CD4-positive, alpha-beta T cell treated with Interleukin-6 for 4 hours (primary cell): ENCODE measurements around the gene IL10.

Experiments used
- DNase-seq: peaks from one replicate; pipeline ENCODE4 v3.0.0-alpha.2; 2020; ENCODE audit warnings: mixed read lengths

The IL10 gene

DNA sequence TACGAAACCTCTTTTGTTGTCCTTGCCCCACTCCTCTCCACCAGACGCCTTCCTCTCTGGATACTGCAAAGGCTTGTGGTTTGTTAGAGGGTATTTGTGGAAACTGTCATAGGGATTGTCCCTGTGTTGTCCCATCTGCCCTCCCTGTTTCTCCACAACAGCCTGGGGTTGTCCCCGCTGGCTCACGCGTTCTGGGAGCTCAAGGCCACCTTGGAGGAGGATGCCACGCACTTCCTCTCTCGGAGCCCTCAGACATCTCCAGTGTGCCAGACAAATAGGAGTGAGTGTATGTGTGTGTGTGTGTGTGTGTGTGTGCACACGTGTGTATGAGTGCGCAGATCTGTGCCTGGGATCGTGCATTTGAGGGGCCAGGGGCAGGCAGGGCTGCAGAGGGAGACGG is 39.3 kb downstream of the IL10 start:
- no peak for DNase-seq

DNA sequence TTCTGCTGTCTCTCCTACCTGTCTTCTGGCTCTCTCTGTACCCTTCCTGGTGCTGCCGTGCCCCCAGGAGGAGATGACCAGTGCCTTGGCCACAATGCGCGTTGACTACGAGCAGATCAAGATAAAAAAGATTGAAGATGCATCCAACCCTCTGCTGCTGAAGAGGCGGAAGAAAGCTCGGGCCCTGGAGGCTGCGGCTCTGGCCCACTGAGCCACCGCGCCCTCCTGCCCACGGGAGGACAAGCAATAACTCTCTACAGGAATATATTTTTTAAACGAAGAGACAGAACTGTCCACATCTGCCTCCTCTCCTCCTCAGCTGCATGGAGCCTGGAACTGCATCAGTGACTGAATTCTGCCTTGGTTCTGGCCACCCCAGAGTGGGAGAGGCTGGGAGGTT is 39.8 kb downstream of the IL10 start:
- no peak for DNase-seq

DNA sequence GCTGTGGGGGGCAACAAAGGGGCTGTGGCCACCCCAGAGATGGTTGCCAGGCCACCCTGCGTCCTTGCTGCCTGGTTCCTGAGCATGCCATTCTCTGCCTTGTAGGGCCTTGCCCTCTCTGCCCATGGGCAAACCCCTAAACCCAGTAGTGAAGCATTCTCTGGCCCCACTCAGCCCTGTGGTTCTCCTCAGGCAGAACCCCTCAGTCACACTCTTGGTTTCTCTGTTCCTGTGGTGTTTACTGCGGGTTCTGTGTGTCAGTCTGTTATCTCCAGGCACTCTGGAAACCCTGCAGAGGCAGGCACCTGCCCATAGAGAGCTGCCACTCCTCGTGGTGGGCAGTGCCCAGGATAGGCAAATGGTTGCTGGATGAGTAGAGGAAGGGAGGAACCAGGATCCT is 42.8 kb downstream of the IL10 start:
- no peak for DNase-seq

DNA sequence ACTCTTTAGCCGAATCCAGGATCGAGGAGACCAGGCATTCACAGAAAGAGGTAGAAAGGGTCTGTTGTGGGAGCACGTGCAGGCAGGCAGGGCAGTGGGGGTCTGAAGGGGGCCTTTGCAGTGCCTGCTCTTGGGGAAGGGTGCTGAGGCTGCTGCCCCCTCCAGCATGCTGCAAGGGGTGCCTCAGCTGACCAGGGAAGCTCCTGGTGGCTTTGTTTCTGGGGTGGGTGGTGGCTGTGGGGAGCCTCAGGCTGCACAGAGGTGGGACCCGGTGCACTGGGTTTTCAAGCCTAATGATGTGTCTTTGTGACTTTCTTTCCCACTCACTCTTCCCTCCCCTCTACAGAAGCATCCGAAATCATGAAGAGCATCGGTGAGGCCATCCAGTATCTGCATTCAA is 43.2 kb downstream of the IL10 start:
- no peak for DNase-seq

DNA sequence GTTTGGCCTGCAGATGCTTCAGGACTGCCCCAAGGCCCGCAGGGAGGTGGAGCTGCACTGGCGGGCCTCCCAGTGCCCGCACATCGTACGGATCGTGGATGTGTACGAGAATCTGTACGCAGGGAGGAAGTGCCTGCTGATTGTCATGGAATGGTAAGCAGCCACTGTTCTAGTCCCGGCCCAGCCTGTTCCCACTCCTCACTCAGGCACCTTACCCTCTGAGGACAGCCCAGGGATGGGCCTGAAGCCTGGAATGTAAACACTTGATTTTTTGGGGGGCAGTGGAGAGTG is 43.7 kb downstream of the IL10 start:
- DNase-seq: no peak

DNA sequence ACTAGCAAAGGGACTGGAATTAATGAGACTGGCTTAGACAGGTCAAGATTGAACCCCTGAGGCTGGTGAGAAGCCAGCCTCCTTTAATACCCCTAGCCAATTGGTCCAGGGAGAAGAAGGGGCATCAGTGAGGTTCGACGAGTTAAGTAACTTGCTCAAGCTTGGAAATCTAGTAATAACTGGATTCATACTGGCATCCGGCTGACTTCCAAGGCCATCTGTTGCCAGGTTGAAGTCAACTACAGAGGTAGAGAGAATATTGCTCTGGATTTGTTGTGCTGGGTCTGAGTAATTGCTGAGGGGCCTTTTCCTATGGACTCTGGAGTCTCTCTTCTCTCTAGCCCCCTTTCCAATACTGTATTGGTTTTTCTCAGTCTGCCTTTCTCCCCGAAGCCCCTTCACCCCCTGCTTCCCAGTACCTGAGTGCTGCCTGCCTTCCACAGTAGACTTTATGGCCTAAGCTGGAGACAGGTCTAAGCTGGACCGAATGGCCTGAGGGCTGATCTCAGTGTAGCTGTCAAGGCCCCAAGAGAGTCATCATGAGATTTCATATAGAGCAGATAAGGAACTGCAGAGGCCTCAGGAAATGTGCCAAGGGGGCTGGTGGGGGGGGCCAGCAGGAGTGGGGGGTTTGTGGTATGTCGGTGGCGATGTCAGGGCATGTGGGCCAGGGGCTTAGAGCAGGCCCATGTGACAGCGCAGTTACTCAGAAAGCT is 44.2 kb downstream of the IL10 start:
- DNase-seq: no peak

DNA sequence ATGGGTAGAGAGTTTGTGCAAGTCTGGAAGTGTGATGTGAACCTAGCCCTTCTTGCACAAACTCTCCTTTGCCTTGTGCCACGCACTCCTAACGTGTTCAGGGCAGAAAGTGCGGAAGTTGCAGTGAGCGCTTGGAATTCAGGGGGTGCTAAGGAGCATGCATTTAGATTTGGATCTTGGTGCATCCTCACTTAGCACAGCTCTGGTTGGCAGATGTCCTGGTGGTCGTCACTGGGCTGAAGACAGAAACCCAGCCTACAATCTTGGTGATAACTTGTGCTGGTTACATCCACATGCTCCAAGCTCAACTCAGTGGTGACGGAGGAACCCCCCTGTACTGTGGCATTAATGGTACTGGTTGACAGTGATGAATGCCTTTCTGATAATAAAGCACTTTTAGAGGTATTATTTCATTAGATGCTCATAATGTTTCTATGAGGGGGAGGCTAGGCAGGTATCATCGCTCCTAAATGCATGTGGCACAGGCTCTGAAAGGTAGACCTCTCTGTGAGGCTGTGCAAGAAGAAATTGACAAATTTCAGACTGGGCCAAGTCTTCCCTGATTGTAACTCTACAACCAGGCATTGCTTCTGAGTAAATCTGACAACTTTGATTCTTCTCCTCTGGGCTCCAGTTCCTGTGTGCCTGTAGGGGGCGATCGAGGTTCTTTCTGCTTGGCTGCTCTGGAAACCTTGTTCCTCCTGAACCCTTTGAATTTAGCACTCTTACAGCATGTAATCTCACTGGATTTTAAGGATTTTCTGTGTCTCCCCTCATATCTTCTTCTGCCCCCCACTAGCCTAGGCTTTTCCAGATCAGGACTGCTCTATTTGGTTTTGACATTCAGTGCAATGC is 47.0 kb downstream of the IL10 start:
- peak; percentile 76 for DNase-seq

DNA sequence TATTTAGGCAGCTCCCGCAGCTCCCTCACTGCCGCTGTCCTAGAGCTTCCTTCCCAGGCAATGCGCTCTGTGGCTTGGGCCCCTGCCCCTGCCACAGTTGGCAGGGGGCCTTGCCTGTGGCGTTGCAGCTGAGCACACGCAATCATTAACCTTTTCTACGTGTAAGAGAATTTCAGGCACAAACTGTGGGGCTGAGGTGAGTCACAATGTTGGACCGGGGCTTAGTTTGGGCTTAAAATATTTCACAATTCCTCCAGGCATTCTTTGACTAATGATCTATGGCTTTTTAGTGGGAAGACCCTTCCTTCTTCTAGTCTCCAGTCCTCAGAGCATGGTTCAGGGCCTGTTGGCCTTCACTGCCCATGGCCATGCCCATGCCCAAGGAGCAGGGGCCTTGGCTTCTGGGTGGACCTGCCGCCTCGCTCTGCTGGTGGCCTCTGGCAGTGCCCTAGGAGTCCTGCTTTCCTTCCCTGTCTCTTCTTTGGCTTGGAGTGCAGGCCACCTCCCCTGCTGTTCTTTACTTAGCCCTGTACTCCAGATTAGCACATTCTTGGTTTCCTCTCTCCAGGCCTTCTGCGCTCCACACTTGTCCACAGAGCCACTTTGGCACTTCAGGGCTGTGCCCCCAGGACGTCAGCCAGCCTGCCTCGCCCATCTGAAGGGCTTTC is 48.4 kb downstream of the IL10 start:
- DNase-seq: no peak

DNA sequence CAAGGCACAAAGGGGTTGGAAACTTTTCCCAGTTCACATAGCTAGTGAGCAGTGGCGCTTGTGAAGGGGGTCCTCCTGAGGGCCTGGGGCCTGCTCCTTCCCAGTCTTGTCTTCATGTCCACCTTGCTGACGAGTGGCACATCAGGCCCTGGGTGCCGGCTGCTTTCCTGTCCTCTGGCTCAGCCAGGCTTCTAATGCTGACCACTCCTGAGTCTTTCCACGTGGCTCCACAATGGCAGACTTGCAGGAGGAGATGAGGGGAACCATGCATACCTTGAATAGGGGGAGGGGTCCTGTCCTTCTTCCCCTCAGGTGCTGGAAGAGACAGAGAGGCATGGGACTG is 48.9 kb downstream of the IL10 start:
- DNase-seq: no peak

DNA sequence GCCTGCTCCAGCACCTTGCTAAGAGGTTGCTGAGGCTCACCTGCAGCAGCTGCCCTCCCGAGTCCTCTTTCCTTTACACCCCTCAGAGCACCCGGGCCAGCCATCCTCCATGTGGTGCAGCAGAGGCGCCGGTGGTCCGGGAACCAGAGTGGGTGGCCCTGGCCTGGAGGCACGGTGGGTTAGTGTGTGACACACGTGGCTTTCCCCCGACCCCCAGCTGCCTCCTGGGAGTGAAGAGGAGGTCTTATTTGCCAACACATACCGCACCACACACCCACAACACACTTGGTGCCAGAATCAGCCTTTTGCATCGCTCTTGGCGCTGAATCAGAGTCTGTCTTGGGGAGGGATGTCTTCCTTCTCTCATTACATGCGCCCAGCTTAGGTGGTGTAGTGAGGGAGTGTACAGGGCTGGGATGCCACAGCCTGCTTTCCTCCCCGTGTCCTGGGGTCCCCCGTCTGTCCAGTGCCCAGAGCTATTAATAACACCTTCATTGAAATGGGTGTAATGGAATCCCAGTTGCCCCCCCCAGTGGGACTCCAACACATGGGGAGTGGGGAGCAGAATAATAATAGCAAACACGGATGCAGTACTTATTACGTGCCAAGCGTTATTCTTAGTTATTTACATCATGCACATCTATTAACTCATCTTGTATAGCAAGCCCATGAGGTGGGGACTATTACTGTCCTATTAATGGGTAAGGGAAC is 49.4 kb downstream of the IL10 start:
- no peak for DNase-seq

DNA sequence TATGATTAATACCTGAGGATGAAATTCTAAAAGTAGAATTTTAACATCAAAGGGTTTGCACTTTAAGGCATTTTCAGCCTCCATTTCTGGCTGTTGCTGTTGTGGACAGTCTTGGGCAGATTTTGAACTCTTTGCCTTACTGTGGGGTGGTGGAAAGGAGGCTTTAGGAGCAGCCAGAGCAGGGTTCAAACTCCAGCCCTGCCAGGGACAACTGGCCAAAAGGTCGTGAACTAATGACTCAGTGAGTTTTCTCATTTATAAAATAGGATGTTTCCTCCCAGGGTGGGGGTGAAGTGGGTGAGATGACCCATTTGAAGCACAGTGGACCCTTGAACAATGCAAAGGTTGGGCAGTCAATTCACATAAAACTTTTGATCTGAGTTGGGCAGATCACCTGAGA is 50.8 kb downstream of the IL10 start:
- DNase-seq: no peak

DNA sequence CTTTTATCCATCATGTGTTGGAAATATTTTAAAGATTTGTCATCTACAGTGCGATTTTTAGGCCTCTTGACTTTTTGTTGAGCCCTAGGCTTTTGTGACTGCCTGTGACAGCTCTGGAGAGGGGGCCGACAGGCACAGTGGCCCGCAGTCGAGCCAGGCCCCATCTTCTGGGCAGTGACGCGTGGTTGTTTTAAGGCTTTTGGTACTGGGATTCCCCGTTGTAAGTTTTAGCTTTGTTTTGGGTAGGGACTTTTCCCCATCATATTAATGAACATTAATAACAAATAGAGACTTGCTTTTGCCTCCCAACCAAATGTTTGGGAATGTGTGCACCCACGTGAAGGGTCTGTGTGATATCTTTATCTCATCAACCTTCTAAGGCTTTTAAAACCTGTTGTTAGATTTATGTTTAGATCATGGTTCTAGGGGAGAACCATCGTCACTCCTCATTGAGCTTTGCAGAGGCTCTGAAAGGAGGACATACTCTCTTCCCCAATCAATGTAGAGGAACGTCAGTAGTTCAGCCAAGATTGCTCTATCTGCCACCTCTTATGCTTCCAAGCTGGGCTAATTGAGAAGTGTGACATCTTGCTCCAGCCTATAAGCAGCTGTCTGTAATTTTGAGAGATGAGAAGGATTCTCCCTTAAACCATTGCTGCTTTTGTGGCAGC is 53.0 kb downstream of the IL10 start:
- no peak for DNase-seq

DNA sequence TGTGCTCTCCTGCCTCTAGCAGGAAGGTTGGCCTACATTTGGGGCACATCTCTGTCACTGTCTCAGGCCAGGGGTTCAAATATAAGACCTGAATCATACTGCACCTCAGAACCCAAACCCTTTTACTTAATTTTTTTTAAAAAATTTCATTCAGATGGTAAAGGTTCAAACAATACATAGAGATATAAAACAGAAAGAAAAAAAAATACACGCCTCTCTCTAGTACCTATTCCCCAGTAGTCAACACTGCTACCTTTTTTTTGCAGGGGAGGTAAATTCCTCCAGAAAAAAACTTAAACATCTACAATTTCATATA is 54.7 kb downstream of the IL10 start:
- DNase-seq: no peak
